CD4-positive, alpha-beta T cell treated with Interferon alpha-2 for 1 hour (primary cell): ENCODE data around the gene RIC3.
A peak's percentile ranks its signal among the peaks of the same experiment; 100 is the strongest.

ENCODE experiments used
- DNase-seq, 2 donors: peaks; one replicate each; pipeline ENCODE4 v3.0.0-alpha.2; 2020 to 2022

RIC3 gene

DNA sequence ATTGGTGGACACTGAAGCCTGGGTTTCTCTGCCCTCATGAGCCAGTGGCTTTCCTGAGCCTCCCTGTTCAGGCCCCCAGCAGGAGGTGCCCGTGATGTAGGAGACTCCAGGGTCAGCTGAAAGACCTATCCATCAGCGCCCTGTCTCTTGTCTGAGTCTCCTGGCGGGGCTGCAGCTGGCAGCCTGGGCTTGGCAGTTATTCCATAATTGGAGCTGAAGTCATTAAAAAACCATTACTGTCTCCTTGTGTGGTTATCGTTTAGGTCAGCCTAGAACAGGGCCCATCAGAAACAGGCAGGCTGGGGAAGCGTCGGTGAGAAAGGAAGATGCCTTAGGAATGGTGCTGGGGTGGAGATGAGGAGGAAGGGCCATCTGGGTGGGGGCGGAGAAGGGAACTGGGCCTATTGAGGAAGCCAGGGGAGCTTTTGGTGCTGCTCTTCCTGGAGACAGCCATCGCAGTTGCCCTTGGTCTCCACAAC, 82.8 kb downstream of the RIC3 start:
- DNase-seq, result no peak

- DNase-seq, result no peak
Measured at GRCh38 chr11:8085011-8085645, 83.7 kb downstream of the RIC3 start.

DNA sequence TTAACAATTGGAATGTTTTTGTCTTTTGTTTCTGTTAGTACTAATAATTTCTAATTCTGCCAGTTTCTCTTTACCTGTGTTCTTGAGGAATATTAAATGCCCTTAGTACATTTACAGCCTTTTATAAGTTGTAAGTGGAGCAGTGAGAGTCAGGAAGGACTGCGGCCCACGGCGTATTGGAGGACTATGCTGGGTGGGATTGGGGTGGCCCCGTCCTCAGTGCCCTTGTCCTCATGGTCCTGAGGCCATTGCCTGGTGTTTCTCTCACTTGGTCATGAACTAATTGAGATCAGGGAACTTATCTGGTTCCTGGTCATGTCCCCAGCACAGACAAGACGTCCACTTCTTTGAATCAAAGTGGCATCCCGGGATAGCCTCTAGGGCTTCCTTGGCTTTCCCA, 84.5 kb downstream of the RIC3 start:
- no peak for DNase-seq

GRCh38 chr11:8083871-8084281, 84.9 kb downstream of the RIC3 start:
- no peak for DNase-seq

GRCh38 chr11:8083088-8083395, 85.8 kb downstream of the RIC3 start:
- DNase-seq, result no peak

- no peak for DNase-seq
Measured at GRCh38 chr11:8082391-8083087, 86.3 kb downstream of the RIC3 start.

DNA sequence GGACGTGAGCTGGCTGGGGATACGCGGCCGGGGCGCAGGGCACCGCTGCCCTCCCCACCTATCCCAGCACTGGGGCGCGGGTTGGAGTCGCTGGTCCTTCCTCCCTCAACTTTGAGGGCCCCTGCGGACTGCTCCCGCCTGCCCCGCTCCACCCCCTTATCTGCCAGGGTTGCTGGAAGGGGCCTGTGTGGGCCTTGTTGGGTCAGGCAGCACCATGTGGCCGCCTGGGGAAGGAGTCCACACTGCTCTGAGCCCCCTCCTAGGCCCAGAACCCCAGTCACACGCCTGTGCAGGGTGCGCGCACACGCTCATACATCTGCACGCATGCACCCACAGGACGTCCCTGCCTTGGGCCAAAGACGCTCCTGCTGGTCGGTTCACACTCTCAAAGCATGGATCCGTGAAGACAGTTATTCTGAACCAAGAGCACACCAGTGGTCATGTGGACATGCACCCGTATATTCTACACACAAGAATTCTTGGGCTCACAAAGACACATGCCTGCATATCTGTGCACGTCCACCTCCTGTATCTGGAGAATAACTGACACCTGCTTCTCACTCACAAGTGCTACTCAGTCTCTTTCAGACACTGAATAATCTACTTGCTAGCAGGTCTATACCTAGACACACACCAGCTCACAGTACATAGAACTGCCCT, 87.1 kb downstream of the RIC3 start:
- DNase-seq, result no peak

- peak in 1 of 2 donors; percentile 7 for DNase-seq
Measured at GRCh38 chr11:8080674-8081590, 87.9 kb downstream of the RIC3 start, which contains the start of gene TUB. Gene TUB, plus strand, starts transcription at chr11:8081211. Its CDS starts 300 bp downstream, at chr11:8081511.

DNA sequence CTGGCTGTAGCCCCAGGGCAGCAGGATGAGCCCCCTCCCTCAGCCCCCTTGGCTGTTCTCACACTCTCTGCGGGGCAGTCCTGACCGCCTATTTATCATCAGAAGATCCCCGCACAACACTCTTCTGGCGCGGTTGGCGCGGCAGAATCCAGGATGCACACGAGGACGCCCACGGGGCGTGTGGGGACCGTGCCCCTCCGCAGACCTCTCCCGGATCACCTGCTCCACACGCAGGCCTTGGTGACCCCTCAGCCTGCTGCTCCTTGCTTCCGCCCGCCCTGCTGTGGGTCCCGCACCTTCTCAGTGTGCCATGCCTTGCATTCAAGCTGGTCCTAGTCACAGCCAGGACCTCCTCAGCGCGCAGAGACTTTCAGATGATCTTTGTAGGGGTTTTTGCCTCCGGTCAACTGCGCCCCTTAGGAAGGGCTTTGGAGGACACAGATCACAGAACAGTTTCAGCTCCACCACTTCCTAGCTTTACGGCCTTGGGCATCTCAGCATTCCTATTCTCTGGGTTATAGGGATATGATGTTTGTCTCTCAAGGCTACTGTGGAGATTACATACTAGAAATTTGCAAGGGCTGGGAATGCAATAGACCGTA, 88.7 kb downstream of the RIC3 start:
- DNase-seq, result no peak

GRCh38 chr11:8079111-8079675, 89.6 kb downstream of the RIC3 start:
- no peak for DNase-seq

GRCh38 chr11:8075119-8075726, 93.6 kb downstream of the RIC3 start:
- DNase-seq, result no peak

GRCh38 chr11:8071616-8072581, 96.9 kb downstream of the RIC3 start:
- no peak for DNase-seq

DNA sequence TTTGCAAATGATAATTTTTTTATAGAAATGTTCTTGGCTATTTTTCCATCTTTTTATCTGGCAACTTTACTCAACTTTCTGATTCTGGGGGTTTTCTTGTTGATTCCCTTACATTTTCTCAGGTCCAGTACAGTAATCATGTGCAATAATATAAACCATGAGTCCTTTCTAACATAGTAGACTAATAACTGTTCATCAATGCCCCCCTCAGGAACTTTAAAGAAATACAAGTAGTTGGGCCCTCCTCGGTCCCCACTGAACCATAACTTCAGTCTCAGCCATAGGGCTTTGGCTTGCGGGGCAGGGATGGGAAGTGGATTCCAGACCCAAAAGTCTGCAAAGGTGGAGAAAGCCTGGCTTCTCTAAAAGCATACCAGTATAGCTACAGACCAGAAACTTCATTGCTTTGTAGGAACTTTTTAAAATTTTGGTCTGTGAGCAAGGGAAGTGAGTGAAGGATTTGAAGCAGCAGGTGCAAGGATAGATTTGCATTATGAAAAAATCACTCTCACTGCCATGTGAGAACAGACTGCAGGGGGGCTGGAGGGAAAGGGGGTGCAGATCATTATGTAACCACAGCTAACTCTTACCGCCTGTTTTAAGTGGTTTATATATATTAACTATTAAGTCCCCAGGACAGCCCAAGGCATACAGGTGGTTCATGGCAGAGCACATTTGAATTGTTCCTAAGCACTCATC, 98.3 kb downstream of the RIC3 start:
- no peak for DNase-seq

DNA sequence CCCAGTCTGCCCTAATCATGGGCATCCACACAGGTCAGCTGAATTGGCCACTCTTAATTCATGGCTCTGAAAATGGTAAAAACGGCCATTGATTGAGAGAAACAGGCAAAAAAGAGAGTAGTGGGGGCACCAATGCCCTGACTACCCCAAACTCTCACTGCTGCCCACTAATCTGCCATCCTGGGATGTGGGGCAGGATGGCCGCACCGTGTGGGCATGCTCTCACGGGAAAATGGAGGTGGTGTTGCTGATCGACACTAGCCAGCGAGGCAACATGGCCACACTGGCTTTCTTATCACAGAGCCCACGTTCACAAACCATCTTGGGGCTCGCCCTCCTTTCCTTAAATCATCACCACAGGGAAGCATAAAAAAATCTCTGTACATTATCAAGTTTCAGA, 99.1 kb downstream of the RIC3 start:
- DNase-seq, result no peak

DNA sequence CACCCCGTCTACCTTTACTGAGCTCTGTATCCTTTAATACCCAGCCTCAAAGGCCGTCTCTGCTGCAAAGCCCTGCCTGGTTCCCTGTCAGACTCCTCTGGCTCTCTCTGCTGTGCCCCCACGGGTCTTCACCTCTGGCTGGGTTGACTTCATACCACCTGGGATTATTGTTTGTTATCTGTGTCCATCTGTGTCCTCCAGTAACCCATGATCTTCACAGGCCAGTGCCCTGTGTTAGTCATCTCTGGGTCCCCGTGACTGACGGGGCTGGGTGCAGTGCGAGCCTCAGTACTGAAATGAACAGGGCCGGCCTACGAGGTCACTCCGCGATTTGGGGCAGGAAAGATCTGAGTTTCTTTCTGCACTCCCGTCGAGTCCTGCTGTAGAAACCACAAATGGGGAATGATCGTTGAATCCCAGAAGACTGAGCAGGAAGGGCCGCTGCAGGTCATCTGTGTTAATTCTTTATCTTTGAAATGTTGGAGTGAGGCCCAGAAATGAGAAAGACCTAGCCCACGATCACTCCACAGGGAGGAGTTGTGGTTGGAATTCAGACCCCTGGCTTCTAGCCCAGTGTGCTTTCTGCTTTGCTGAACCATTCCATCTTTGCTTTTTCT, 100.1 kb downstream of the RIC3 start:
- DNase-seq, result no peak

- DNase-seq, result no peak
Measured at GRCh38 chr11:8067929-8068575, 100.8 kb downstream of the RIC3 start.

- DNase-seq, result no peak
Measured at GRCh38 chr11:8067567-8067928, 101.3 kb downstream of the RIC3 start.

- DNase-seq, result no peak
Measured at GRCh38 chr11:8066911-8067455, 101.8 kb downstream of the RIC3 start.
